OCI-LY1 (cell line): ENCODE results near the gene LAMTOR1.

Experiments used
- H2AFZ ChIP-seq: fragments of 200-600 bp; sonication (generic), shearing (Covaris generic); 2 replicates; pipeline ENCODE4 v1.6.0; 2014; ENCODE audit warnings: antibody characterized with exemption, mild to moderate bottlenecking, low read length
- H3F3A ChIP-seq: fragments of 200-600 bp; sonication (generic), shearing (Covaris generic); 2 replicates; pipeline ENCODE4 v1.6.0; 2014; ENCODE audit warnings: mild to moderate bottlenecking, antibody characterized with exemption, low read length, moderate library complexity; ENCODE audit not compliant: insufficient read depth
- H3K27ac ChIP-seq: fragments of 200-600 bp; sonication (generic); 2 replicates; pipeline ENCODE4 v1.5.1; 2014; ENCODE audit warnings: low read length, mixed run types, mild to moderate bottlenecking, low read depth; ENCODE audit not compliant: poor library complexity, severe bottlenecking
- H3K27me3 ChIP-seq: fragments of 200-600 bp; sonication (generic); 2 replicates; pipeline ENCODE4 v1.6.0; 2014; ENCODE audit warnings: antibody characterized with exemption, mild to moderate bottlenecking, low read length, moderate library complexity; ENCODE audit not compliant: insufficient read depth
- H3K36me3 ChIP-seq: fragments of 200-600 bp; sonication (generic); 2 replicates; pipeline ENCODE4 v1.6.1; 2014; ENCODE audit warnings: mild to moderate bottlenecking, antibody characterized with exemption, low read length, moderate library complexity, mixed read lengths; ENCODE audit not compliant: insufficient read depth
- H3K4me1 ChIP-seq: fragments of 200-600 bp; sonication (generic); 2 replicates; pipeline ENCODE4 v1.5.1; 2014; ENCODE audit warnings: mild to moderate bottlenecking, low read length, moderate library complexity; ENCODE audit not compliant: insufficient read depth, severe bottlenecking
- H3K4me2 ChIP-seq: fragments of 200-600 bp; sonication (generic), shearing (Covaris generic); 2 replicates; pipeline ENCODE4 v1.6.1; 2014; ENCODE audit warnings: low read length
- H3K4me3 ChIP-seq: fragments of 200-600 bp; sonication (generic); 2 replicates; pipeline ENCODE4 v1.5.1; 2014; ENCODE audit warnings: low read length, low read depth, mild to moderate bottlenecking, mixed read lengths; ENCODE audit not compliant: poor library complexity, severe bottlenecking
- H3K79me2 ChIP-seq: fragments of 200-600 bp; shearing (Covaris generic); 2 replicates; pipeline ENCODE4 v1.6.1; 2016; ENCODE audit warnings: mixed run types, low read length, mixed read lengths; ENCODE audit not compliant: insufficient read depth
- H3K9ac ChIP-seq: fragments of 200-600 bp; sonication (generic), shearing (Covaris generic); 2 replicates; pipeline ENCODE4 v1.6.1; 2014; ENCODE audit warnings: mild to moderate bottlenecking, low read length, mixed read lengths
- H3K9me2 ChIP-seq: fragments of 200-600 bp; sonication (generic), shearing (Covaris generic); 2 replicates; pipeline ENCODE4 v1.6.1; 2014; ENCODE audit warnings: low read depth, mild to moderate bottlenecking, low read length, mixed read lengths
- H3K9me3 ChIP-seq: fragments of 200-600 bp; shearing (Covaris generic); 2 replicates; pipeline ENCODE4 v1.6.1; 2014; ENCODE audit warnings: low read length, mixed read lengths
- H4K20me1 ChIP-seq: fragments of 200-600 bp; sonication (generic), shearing (Covaris generic); 2 replicates; pipeline ENCODE4 v1.6.0; 2016; ENCODE audit warnings: mild to moderate bottlenecking, low read length; ENCODE audit not compliant: insufficient read depth
- EZH2 ChIP-seq: fragments of 200-600 bp; sonication (generic), shearing (Covaris generic); IDR thresholded peaks from 2 replicates; pipeline ENCODE4 v1.8.0; 2017; ENCODE audit warnings: borderline replicate concordance, mixed run types, mild to moderate bottlenecking, antibody characterized with exemption, low read length, moderate library complexity, mixed read lengths
- TF ChIP-seq, protein P1 (sequence below): fragments of 200-600 bp; sonication (generic), shearing (Covaris generic); IDR thresholded peaks from 2 replicates; pipeline ENCODE4 v1.5.1; 2017; ENCODE audit warnings: mild to moderate bottlenecking, antibody characterized with exemption, low read length, moderate library complexity, mixed read lengths

LAMTOR1 gene

DNA sequence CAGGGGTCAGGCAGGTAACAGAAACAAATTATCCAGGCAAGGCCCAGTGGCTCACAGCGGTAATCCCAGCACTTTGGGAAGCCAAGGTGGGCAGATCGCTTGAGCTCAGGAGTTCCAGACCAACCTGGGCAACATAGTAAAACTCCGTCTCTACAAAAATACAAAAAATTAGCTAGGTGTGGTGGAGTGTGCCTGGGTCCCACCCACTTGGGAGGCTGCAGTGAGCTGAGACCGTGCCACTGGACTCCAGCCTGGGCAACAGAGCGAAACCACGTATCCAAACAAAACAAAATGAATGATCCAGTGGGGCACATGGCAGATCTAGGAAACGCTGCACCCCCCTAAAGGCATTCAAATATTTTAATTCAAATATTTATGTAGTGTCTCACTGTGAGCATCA is 32.6 kb downstream of the LAMTOR1 start:
- Histone ChIP-seq H3K4me1 (peaks cover 50% of the 10 kb centered on the region), H3K9ac (no peak overlapping the region; the same call in 1 of the 2 replicates), H2AFZ (no peak overlapping the region), H4K20me1 (no peaks in the 10 kb centered on the region), H3K79me2 (peaks cover 73% of the 10 kb centered on the region), H3K27ac (peak overlapping the region; percentile 53), H3K27me3 (no peaks in the 10 kb centered on the region), H3K36me3 (peaks cover 29% of the 10 kb centered on the region; the same call in 1 of the 2 replicates), H3F3A (no peaks in the 10 kb centered on the region), H3K4me2 (peak overlapping the region; percentile 27; the same call in 1 of the 2 replicates), H3K4me3 (no peak overlapping the region), H3K9me2 (no peaks in the 10 kb centered on the region), H3K9me3 (no peaks in the 10 kb centered on the region)
- TF ChIP-seq, protein P1, sequence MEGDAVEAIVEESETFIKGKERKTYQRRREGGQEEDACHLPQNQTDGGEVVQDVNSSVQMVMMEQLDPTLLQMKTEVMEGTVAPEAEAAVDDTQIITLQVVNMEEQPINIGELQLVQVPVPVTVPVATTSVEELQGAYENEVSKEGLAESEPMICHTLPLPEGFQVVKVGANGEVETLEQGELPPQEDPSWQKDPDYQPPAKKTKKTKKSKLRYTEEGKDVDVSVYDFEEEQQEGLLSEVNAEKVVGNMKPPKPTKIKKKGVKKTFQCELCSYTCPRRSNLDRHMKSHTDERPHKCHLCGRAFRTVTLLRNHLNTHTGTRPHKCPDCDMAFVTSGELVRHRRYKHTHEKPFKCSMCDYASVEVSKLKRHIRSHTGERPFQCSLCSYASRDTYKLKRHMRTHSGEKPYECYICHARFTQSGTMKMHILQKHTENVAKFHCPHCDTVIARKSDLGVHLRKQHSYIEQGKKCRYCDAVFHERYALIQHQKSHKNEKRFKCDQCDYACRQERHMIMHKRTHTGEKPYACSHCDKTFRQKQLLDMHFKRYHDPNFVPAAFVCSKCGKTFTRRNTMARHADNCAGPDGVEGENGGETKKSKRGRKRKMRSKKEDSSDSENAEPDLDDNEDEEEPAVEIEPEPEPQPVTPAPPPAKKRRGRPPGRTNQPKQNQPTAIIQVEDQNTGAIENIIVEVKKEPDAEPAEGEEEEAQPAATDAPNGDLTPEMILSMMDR: no peak
- no peak for TF ChIP-seq EZH2

DNA sequence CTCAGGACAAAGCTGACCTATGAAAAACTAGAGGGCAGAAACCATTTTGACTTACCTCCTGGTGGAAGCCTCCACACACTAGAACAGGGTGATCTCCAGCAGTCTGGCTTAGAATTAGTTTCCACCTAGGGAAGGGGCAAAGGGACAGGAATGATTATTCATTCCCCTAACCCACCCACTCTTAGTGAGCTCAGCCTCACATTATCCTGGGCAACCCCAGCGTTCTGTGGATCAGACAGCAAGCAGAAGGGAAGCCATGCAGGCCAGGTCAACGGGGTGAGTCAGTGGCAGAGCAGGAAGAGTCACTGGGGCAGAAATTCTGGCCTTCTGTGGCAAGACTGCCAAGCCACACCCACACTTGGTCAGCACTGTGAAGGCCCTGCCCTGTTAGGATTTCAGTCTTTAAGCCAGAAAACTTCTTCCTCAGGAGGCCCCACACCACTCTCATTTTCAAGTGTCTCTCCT is 33.3 kb downstream of the LAMTOR1 start:
- Histone ChIP-seq H4K20me1 (no peaks in the 10 kb centered on the region), H3F3A (no peaks in the 10 kb centered on the region), H3K79me2 (peaks cover 70% of the 10 kb centered on the region), H3K9ac (no peak overlapping the region; the same call in 1 of the 2 replicates), H3K27me3 (no peaks in the 10 kb centered on the region), H2AFZ (no peak overlapping the region), H3K9me2 (no peaks in the 10 kb centered on the region), H3K36me3 (peaks cover 30% of the 10 kb centered on the region; the same call in 1 of the 2 replicates), H3K4me2 (peak overlapping the region; percentile 27; the same call in 1 of the 2 replicates), H3K4me1 (peaks cover 45% of the 10 kb centered on the region), H3K4me3 (no peak overlapping the region), H3K27ac (peak overlapping the region; percentile 53), H3K9me3 (no peaks in the 10 kb centered on the region)
- no peak for TF ChIP-seq EZH2

DNA sequence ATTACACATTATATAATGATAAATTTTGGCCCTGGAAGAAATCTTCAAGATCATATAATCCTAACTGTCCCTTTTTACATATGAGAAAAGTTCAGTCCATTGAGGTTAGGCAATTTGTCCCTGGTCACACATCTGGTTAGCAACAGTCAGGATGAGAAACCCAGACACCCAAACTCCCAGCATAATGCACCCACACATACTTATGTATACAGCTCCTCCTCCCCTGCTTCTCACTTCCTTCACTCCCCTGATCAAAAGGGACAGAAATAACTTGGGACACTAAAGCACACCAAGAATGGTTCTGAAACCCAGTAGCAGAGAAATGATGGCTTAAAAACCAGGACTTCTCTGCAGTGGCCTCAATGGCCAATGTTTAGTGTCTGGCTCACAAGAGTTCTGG is 33.9 kb downstream of the LAMTOR1 start:
- TF ChIP-seq, protein P1: no peak
- Histone ChIP-seq H3K9ac (no peak overlapping the region), H3K4me1 (peaks cover 45% of the 10 kb centered on the region), H4K20me1 (no peaks in the 10 kb centered on the region), H3K4me3 (no peak overlapping the region), H3K4me2 (no peak overlapping the region), H3K27me3 (no peaks in the 10 kb centered on the region), H3K27ac (peak overlapping the region; percentile 53), H3K79me2 (peaks cover 66% of the 10 kb centered on the region), H3K36me3 (peaks cover 31% of the 10 kb centered on the region; the same call in 1 of the 2 replicates), H3K9me3 (no peaks in the 10 kb centered on the region), H3F3A (no peaks in the 10 kb centered on the region), H2AFZ (no peak overlapping the region), H3K9me2 (no peaks in the 10 kb centered on the region)

- no peaks in the 10 kb centered on the region for H3K27me3 ChIP-seq
- no peak overlapping the region for H3K4me3 ChIP-seq
- TF ChIP-seq, protein P1: no peak
- no peak for TF ChIP-seq EZH2
- peaks cover 41% of the 10 kb centered on the region for H3K36me3 ChIP-seq
- H3K9me2 ChIP-seq: no peaks in the 10 kb centered on the region
- H4K20me1 ChIP-seq: no peaks in the 10 kb centered on the region
- H3K79me2 ChIP-seq: peaks cover 58% of the 10 kb centered on the region
- no peak overlapping the region for H3K9ac ChIP-seq
- H3K4me2 ChIP-seq: no peak overlapping the region
- no peaks in the 10 kb centered on the region for H3F3A ChIP-seq
- H3K9me3 ChIP-seq: no peaks in the 10 kb centered on the region
- no peak overlapping the region for H3K27ac ChIP-seq
- H2AFZ ChIP-seq: no peak overlapping the region
- H3K4me1 ChIP-seq: peaks cover 37% of the 10 kb centered on the region
Measured at GRCh38 chr11:72067676-72068075, 35.4 kb downstream of the LAMTOR1 start.
